HCT116 (cell line): ENCODE measurements around the gene TJP2. TPM values are rescaled to one million over a fixed set of nuclear protein-coding genes. Genes with fewer than 3 reads are reported as not detected.

Experiments
- ATAC-seq: fragments of 200-7000 bp; cut with Tn5 transposase; 2 replicates; pipeline ENCODE4 v1.9.1; 2020; ENCODE audit warnings: mild to moderate bottlenecking, moderate library complexity
- BruUV-seq: library from RNA; stranded (reverse); fragments of 400-500 nt; replicated peaks from 2 replicates; lab custom pipeline; 2021; lab: Mats Ljungman, UMichigan
- CTCF ChIA-PET: fragments of 300-600 bp; sonication (Branson Sonifier 250); formaldehyde crosslinking; loops from one replicate; lab custom pipeline; 2021; ENCODE audit warnings: antibody characterized with exemption; lab: Charles Lee
- POLR2A ChIA-PET: fragments of 300-600, 350-600 bp; sonication (Branson Sonifier 250); formaldehyde crosslinking; loops from one replicate; lab custom pipeline; 2021; ENCODE audit warnings: antibody characterized with exemption; lab: Charles Lee
- RAD21 ChIA-PET, 2 experiments: fragments of 300-600 bp; sonication (Branson Sonifier 250); formaldehyde crosslinking; loops; one replicate each; lab custom pipeline; 2023; ENCODE audit warnings: low total read pairs in 2 of 2; ENCODE audit not compliant: uncharacterized antibody in 2 of 2, unreplicated experiment in 2 of 2, low non-redundant PET in 1 of 2; lab: Charles Lee
- DNase-seq: peaks from one replicate; pipeline ENCODE4 v3.0.0-alpha.2; 2010; ENCODE audit warnings: low read depth, low spot score
- H2AFZ ChIP-seq: fragments of 200-600 bp; shearing (Covaris generic), sonication (generic); 2 replicates; pipeline ENCODE4 v1.6.1; 2017; ENCODE audit warnings: low read depth, mixed run types, mixed read lengths, antibody characterized with exemption, low read length; ENCODE audit not compliant: poor library complexity, severe bottlenecking
- H3K27ac ChIP-seq: 2 replicates; pipeline ENCODE4 v1.5.1; 2012; ENCODE audit warnings: low read depth, low read length
- H3K27me3 ChIP-seq: fragments of 200-600 bp; sonication (generic); 2 replicates; pipeline ENCODE4 v1.6.1; 2016; ENCODE audit warnings: mixed run types, low read length, mixed read lengths; ENCODE audit not compliant: insufficient read depth
- H3K36me3 ChIP-seq, 2 experiments: fragments of 200-500 bp in 1 of 2; fragments of 200-600 bp in 1 of 2; sonication (Bioruptor generic) in 1 of 2; sonication (generic) in 1 of 2; 2 replicates each; pipeline versions ENCODE4 v1.5.1 to v1.6.1; 2014 to 2016; ENCODE audit warnings: low read length in 2 of 2, inconsistent platforms in 1 of 2, mixed read lengths in 1 of 2, mixed run types in 1 of 2; ENCODE audit not compliant: insufficient read depth in 2 of 2, control insufficient read depth in 1 of 2
- H3K4me1 ChIP-seq, 2 experiments: fragments of 200-600 bp in 1 of 2; sonication (generic) in 1 of 2; 2 replicates each; pipeline versions ENCODE4 v1.5.1 to v1.6.1; 2012 to 2017; ENCODE audit warnings: low read length in 2 of 2, inconsistent platforms in 1 of 2, mild to moderate bottlenecking in 1 of 2, mixed read lengths in 1 of 2, mixed run types in 1 of 2, moderate library complexity in 1 of 2; ENCODE audit not compliant: insufficient read depth in 2 of 2, control insufficient read depth in 1 of 2
- H3K4me2 ChIP-seq: fragments of 200-600 bp; sonication (generic); 2 replicates; pipeline ENCODE4 v1.6.1; 2017; ENCODE audit warnings: mixed run types, low read length, mixed read lengths
- H3K4me3 ChIP-seq, 2 experiments: fragments of 200-600 bp in 1 of 2; sonication (generic) in 1 of 2; replicated peaks in 1 of 2; 2 replicates each; pipeline ENCODE4 v1.5.1; 2011 to 2016; ENCODE audit warnings: low read length in 2 of 2, control low read depth in 1 of 2, low read depth in 1 of 2, mild to moderate bottlenecking in 1 of 2, mixed read lengths in 1 of 2, mixed run types in 1 of 2
- H3K79me2 ChIP-seq: fragments of 200-600 bp; sonication (generic); 2 replicates; pipeline ENCODE4 v1.6.1; 2017; ENCODE audit warnings: mild to moderate bottlenecking, mixed run types, low read length, moderate library complexity, mixed read lengths; ENCODE audit not compliant: insufficient read depth
- H3K9ac ChIP-seq: fragments of 200-600 bp; sonication (generic); 2 replicates; pipeline ENCODE4 v1.6.1; 2016; ENCODE audit warnings: low read length, mixed read lengths
- H3K9me2 ChIP-seq: fragments of 200-600 bp; sonication (generic), shearing (Covaris generic); 2 replicates; pipeline ENCODE4 v1.6.1; 2017; ENCODE audit warnings: mixed run types, mild to moderate bottlenecking, moderate library complexity; ENCODE audit not compliant: insufficient read depth
- H3K9me3 ChIP-seq, 2 experiments: fragments of 200-500 bp in 1 of 2; fragments of 200-600 bp in 1 of 2; sonication (Bioruptor generic) in 1 of 2; sonication (generic) in 1 of 2; 2 replicates each; pipeline ENCODE4 v1.6.1; 2014 to 2017; ENCODE audit warnings: low read length in 2 of 2, mixed read lengths in 2 of 2, inconsistent platforms in 1 of 2, low read depth in 1 of 2, mild to moderate bottlenecking in 1 of 2, mixed run types in 1 of 2, moderate library complexity in 1 of 2; ENCODE audit not compliant: control insufficient read depth in 1 of 2, insufficient read depth in 1 of 2
- H4K20me1 ChIP-seq: fragments of 200-600 bp; sonication (generic), shearing (Covaris generic); 2 replicates; pipeline ENCODE4 v1.6.1; 2017; ENCODE audit warnings: mixed run types, mild to moderate bottlenecking, moderate library complexity; ENCODE audit not compliant: insufficient read depth
- CEBPB ChIP-seq: IDR thresholded peaks from 2 replicates; pipeline ENCODE4 v1.6.1; 2012; ENCODE audit warnings: low read depth
- CTCF ChIP-seq, 3 experiments: fragments of 200-600 bp in 1 of 3; sonication (generic) in 1 of 3; IDR thresholded peaks in 2 of 3; conservative IDR thresholded peaks in 1 of 3; 2 replicates each; pipeline ENCODE4 v1.5.1; 2012 to 2017; ENCODE audit warnings: low read depth in 2 of 3, low read length in 2 of 3, antibody characterized with exemption in 1 of 3, borderline replicate concordance in 1 of 3, control low read depth in 1 of 3, mild to moderate bottlenecking in 1 of 3, mixed read lengths in 1 of 3, mixed run types in 1 of 3, moderate library complexity in 1 of 3; ENCODE audit not compliant: insufficient read depth in 1 of 3
- EGR1 ChIP-seq: IDR thresholded peaks from 2 replicates; pipeline ENCODE4 v1.6.1; 2012; ENCODE audit warnings: low read depth
- ELF1 ChIP-seq: IDR thresholded peaks from 2 replicates; pipeline ENCODE4 v1.6.1; 2012; ENCODE audit warnings: low read depth, borderline replicate concordance
- JUND ChIP-seq: IDR thresholded peaks from 2 replicates; pipeline ENCODE4 v1.6.1; 2012
- MAX ChIP-seq: IDR thresholded peaks from 2 replicates; pipeline ENCODE4 v1.6.1; 2012
- POLR2A ChIP-seq: IDR thresholded peaks from 2 replicates; pipeline ENCODE4 v1.7.0; 2011; ENCODE audit warnings: borderline replicate concordance; ENCODE audit not compliant: insufficient read depth, insufficient read length; ENCODE audit errors: extremely low read depth
- POLR2AphosphoS5 ChIP-seq: IDR thresholded peaks from 2 replicates; pipeline ENCODE4 v1.6.1; 2011; ENCODE audit warnings: mild to moderate bottlenecking, low read depth, low read length, moderate library complexity
- REST ChIP-seq: IDR thresholded peaks from 2 replicates; pipeline ENCODE4 v1.6.1; 2012; ENCODE audit warnings: low read depth
- SIN3A ChIP-seq: IDR thresholded peaks from 2 replicates; pipeline ENCODE4 v1.6.1; 2012; ENCODE audit warnings: low read depth
- SRF ChIP-seq: IDR thresholded peaks from 2 replicates; pipeline ENCODE4 v1.6.1; 2012; ENCODE audit warnings: low read depth
- ZNF274 ChIP-seq: fragments of 200-500 bp; sonication (Bioruptor generic); IDR thresholded peaks from 2 replicates; pipeline ENCODE4 v1.6.1; 2014; ENCODE audit warnings: mild to moderate bottlenecking, low read depth, low read length, inconsistent platforms
- intact Hi-C: fragments of 100-400 bp; cut with micrococcal nuclease; formaldehyde crosslinking; loops from 2 replicates; pipeline ENCODE4 v1.10.0; 2022
- total RNA-seq: library from RNA; stranded (reverse); gene quantifications from one replicate; pipeline ENCODE4 v1.2.1, GENCODE V29; 2021; ENCODE audit not compliant: unreplicated experiment

The TJP2 gene
- total RNA-seq, 1 experiment from 2014 or later: 39.7 TPM

GRCh38 chr9:69190863-69191181 lies 16.7 kb downstream of the TJP2 start:
- DNase-seq (no peak), ATAC-seq (no peak)
- H4K20me1 ChIP-seq: peaks cover 6% of the 10 kb centered on the region; the same call in 1 of the 2 replicates
- BruUV-seq: no TSS peak
- peaks cover 27% of the 10 kb centered on the region for H3K79me2 ChIP-seq
- no peak overlapping the region for H3K9ac ChIP-seq
- intact Hi-C loops: loop anchor here (5.0 kb wide), 1 partner anchor 69 kb away; no protein-coding TSS in a partner anchor
- H3K4me2 ChIP-seq: no peak overlapping the region
- no peaks in the 10 kb centered on the region for H3K27me3 ChIP-seq
- H2AFZ ChIP-seq: no peak overlapping the region
- no peaks in the 10 kb centered on the region for H3K9me2 ChIP-seq
- ChIA-PET CTCF (interaction anchor here (0.6 to 5.2 kb wide), 3 partner anchors 33 to 137 kb away, joined by 3 to 74 read pairs (median 7); no protein-coding TSS in a partner anchor), POLR2A (no interaction called here), RAD21 (no interaction called here)
- no peaks in the 10 kb centered on the region for H3K9me3 ChIP-seq
- H3K27ac ChIP-seq: no peak overlapping the region
- H3K4me3 ChIP-seq: no peak overlapping the region
- TF ChIP-seq JUND (no peak), SIN3A (no peak), POLR2AphosphoS5 (no peak), REST (no peak), POLR2A (no peak), MAX (no peak), CEBPB (no peak), ZNF274 (no peak), EGR1 (no peak), CTCF (IDR thresholded peaks at IDR 0.05 in 2 of 3, conservative IDR thresholded peaks at IDR 0.05 in 1 of 3; ENCODE audit: borderline replicate concordance in 1 of 3, insufficient read depth in 1 of 3, low read depth in 2 of 3, low read length in 2 of 3) (no peak), SRF (no peak), ELF1 (no peak)
- peaks cover 12 to 19% of the 10 kb centered on the region in 2 experiments for H3K4me1 ChIP-seq
- H3K36me3 ChIP-seq: no peaks in the 10 kb centered on the region
